Thoracic aorta (tissue), 2 donors: ENCODE results near the gene ASIC1. TPM values are rescaled to one million over a fixed set of nuclear protein-coding genes. Genes with fewer than 3 reads are reported as not detected.
A peak's percentile ranks its signal among the peaks of the same experiment; 100 is the strongest.
"Not testable (repeated sequence)": the region's sequence is repeated elsewhere in the genome, so short reads cannot be mapped to it uniquely, and the experiment has no call there.

Source experiments
- ATAC-seq: fragments of 150-250 bp; one replicate; pipeline ENCODE4 v1.8.0; 2017; ENCODE audit warnings: low read depth; ENCODE audit not compliant: insufficient number of reproducible peaks, low FRiP score
- DNase-seq: peaks from one replicate; pipeline ENCODE4 v3.0.0-alpha.2; 2020; ENCODE audit warnings: low spot score
- H3K27ac ChIP-seq, 2 donors: fragments of 200-600 bp; sonication (generic); 1 replicate in 1 of 2; 2 replicates in 1 of 2; pipeline ENCODE4 v1.5.1; 2016; ENCODE audit warnings: mild to moderate bottlenecking in 2 of 2, moderate library complexity in 2 of 2
- H3K27me3 ChIP-seq: fragments of 200-600 bp; sonication (generic); replicated peaks from 2 replicates; pipeline ENCODE4 v1.6.0; 2016; ENCODE audit warnings: mild to moderate bottlenecking; ENCODE audit not compliant: insufficient read depth
- H3K36me3 ChIP-seq: fragments of 200-600 bp; sonication (generic); one replicate; pipeline ENCODE4 v1.5.1; 2016
- H3K4me1 ChIP-seq, 2 donors: fragments of 200-600 bp; sonication (generic); 1 replicate in 1 of 2; 2 replicates in 1 of 2; pipeline versions ENCODE4 v1.5.1 to v1.6.0; 2016; ENCODE audit warnings: low read depth in 2 of 2, mild to moderate bottlenecking in 1 of 2; ENCODE audit not compliant: control insufficient read depth in 1 of 2
- H3K4me3 ChIP-seq: fragments of 200-600 bp; sonication (generic); 2 replicates; pipeline ENCODE4 v1.5.1; 2016; ENCODE audit warnings: mild to moderate bottlenecking
- H3K9me3 ChIP-seq: fragments of 200-600 bp; sonication (generic); 2 replicates; pipeline ENCODE4 v1.5.1; 2016
- CTCF ChIP-seq: fragments of 200-600 bp; sonication (generic); IDR thresholded peaks from one replicate; pipeline ENCODE4 v1.5.1; 2019; ENCODE audit warnings: antibody characterized with exemption
- total RNA-seq, 2 donors: library from RNA; depleted of rRNA; stranded (reverse); fragments of >200 nt; gene quantifications; one replicate each; pipeline versions ENCODE4 v1.1.0 to v1.2.3, GENCODE V29; 2016

The ASIC1 gene
- total RNA-seq, 2 donors from 2014 or later = not detected

DNA sequence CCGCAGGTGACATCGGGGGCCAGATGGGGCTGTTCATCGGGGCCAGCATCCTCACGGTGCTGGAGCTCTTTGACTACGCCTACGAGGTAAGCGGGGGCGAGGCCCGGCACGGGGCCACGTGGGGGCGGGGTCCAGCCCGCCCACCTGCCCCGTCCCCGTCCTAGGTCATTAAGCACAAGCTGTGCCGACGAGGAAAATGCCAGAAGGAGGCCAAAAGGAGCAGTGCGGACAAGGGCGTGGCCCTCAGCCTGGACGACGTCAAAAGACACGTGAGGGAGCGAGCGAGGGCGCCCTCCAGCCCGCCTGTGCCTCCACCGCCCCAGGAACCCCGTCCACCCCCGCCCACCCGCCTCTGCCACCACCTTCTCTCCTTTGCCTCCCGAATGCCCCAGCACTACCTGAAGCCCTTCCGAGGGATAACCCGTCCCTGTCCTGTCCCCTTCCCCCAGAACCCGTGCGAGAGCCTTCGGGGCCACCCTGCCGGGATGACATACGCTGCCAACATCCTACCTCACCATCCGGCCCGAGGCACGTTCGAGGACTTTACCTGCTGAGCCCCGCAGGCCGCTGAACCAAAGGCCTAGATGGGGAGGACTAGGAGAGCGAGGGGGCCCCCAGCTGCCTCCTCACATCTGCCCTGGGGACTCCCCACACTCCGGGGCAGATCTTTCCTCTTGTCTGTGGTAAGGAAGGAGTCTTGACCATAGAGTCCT, 23.9 kb downstream of the ASIC1 start:
- H3K36me3 ChIP-seq = no peaks in the 10 kb centered on the region
- peaks cover 3 to 8% of the 10 kb centered on the region in 2 donors for H3K4me1 ChIP-seq
- ATAC-seq = no peak
- no peak for DNase-seq
- peak overlapping the region; percentile 37 for H3K4me3 ChIP-seq
- TF ChIP-seq CTCF = no peak
- no peaks in the 10 kb centered on the region for H3K27me3 ChIP-seq
- H3K9me3 ChIP-seq = no peaks in the 10 kb centered on the region
- H3K27ac ChIP-seq = no peak overlapping the region

GRCh38 chr12:50082644-50083043, 25.2 kb downstream of the ASIC1 start:
- no peak for ATAC-seq
- Histone ChIP-seq H3K36me3 (peaks cover 6% of the 10 kb centered on the region), H3K9me3 (no peaks in the 10 kb centered on the region), H3K27ac (no peak overlapping the region), H3K27me3 (no peaks in the 10 kb centered on the region), H3K4me3 (no peak overlapping the region), H3K4me1 (peaks cover 3 to 19% of the 10 kb centered on the region in 2 donors)
- TF ChIP-seq CTCF = no peak
- no peak for DNase-seq

- DNase-seq (no peak), ATAC-seq (no peak)
- H3K36me3 ChIP-seq = peaks cover 6% of the 10 kb centered on the region
- no peaks in the 10 kb centered on the region for H3K9me3 ChIP-seq
- TF ChIP-seq CTCF = no peak
- H3K4me3 ChIP-seq = no peak overlapping the region
- peaks cover 3 to 25% of the 10 kb centered on the region in 2 donors for H3K4me1 ChIP-seq
- no peak overlapping the region for H3K27ac ChIP-seq
- H3K27me3 ChIP-seq = no peaks in the 10 kb centered on the region
Observed at GRCh38 chr12:50083301-50083700, 25.9 kb downstream of the ASIC1 start.

DNA sequence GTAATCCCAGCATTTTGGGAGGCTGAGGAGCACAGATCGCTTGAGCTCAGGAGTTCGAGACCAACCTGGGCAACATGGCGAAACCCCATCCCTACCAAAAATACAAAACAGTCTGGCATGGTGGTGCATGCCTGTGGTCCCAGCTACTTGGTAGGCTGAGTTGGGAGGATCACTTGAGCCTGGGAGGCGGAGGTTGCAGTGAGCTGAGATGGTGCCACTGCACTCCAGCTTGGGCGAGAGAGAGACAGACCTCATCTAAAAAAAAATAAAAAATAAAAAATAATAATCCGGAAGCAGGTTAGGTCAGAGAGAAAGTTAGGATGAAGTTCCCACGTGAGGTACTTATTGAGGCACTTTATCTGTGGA, 27.0 kb downstream of the ASIC1 start:
- Histone ChIP-seq H3K4me3 (peak overlapping the region; percentile 75), H3K27ac (peak overlapping the region; percentile 91 to 95), H3K36me3 (peaks cover 14% of the 10 kb centered on the region), H3K4me1 (peaks cover 3 to 32% of the 10 kb centered on the region in 2 donors)
- not testable (repeated sequence) for H3K27me3 ChIP-seq, H3K9me3 ChIP-seq, ATAC-seq, DNase-seq

DNA sequence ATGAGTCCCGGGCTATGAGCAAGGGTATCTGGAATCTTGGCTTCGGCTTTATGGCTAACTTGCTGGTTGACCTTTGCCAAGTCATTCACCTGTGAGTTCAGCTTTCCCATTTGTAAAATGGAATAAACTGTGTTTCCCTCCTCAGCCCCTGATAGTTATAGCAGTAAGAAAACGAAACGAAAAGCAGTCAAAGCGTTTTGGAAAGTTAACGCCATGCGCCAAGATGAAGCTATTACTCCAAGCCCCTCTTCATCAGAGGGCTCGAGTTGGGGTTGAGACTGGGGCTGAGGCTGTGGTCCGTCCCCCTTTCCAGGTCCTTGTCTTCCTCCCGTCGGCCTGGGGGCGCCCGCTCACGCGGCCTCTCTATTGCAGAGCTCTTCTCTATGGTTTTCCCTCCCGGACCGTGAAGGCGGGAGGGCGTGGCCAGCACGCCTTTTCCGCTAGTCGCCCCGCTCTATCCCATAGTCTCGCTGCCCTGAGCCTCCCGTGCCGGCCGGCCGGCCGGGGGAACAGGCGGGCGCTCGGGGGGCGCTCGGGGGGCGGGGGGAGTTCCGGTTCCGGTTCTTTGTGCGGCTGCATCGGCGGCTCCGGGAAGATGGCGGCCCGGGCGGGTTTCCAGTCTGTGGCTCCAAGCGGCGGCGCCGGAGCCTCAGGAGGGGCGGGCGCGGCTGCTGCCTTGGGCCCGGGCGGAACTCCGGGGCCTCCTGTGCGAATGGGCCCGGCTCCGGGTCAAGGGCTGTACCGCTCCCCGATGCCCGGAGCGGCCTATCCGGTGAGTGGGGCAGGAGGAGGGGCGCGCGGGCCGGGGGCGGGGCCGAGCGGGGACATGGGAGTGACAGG, 27.6 kb downstream of the ASIC1 start, which contains the start of gene SMARCD1:
SMARCD1 (plus strand) TSS at position 568 of the 840 bp plus-strand sequence; CDS start at position 596, 28 bp downstream.
- H3K36me3 ChIP-seq = peaks cover 20% of the 10 kb centered on the region

More for the DNA sequence above, 27.6 kb downstream of the ASIC1 start, which contains the start of gene SMARCD1:
- ATAC-seq (peak; percentile 61), DNase-seq (peak; percentile 71)
- Histone ChIP-seq H3K27ac (peak within 1 kb of the TSS; percentile 91 to 95), H3K27me3 (no peaks in the 10 kb centered on the region), H3K4me1 (peaks cover 3 to 32% of the 10 kb centered on the region in 2 donors), H3K4me3 (peak within 1 kb of the TSS; percentile 75), H3K9me3 (no peaks in the 10 kb centered on the region)
- no peak for TF ChIP-seq CTCF
